Measurements from ENCODE around the gene TRA2B.

TRA2B gene

GRCh38 chr3:185867650-185868049, 70.2 kb downstream of the TRA2B start:
- DNase-seq (ENCODE audit: low read depth): no peak

GRCh38 chr3:185866995-185867394, 70.8 kb downstream of the TRA2B start:
- no peak for DNase-seq (ENCODE audit: low read depth)

GRCh38 chr3:185866555-185866954, 71.3 kb downstream of the TRA2B start:
- DNase-seq (ENCODE audit: low read depth): no peak

All from stimulated activated CD8-positive, alpha-beta memory T cell treated with anti-CD3 and anti-CD28 coated beads, Interleukin-15, amount 100 ng/mL, for 24 hours (primary cell).